ENCODE results near the gene MLLT3.

MLLT3 gene

GRCh38 chr9:20504930-20505329, 117.4 kb downstream of the MLLT3 start:
- TF ChIP-seq, protein P1, sequence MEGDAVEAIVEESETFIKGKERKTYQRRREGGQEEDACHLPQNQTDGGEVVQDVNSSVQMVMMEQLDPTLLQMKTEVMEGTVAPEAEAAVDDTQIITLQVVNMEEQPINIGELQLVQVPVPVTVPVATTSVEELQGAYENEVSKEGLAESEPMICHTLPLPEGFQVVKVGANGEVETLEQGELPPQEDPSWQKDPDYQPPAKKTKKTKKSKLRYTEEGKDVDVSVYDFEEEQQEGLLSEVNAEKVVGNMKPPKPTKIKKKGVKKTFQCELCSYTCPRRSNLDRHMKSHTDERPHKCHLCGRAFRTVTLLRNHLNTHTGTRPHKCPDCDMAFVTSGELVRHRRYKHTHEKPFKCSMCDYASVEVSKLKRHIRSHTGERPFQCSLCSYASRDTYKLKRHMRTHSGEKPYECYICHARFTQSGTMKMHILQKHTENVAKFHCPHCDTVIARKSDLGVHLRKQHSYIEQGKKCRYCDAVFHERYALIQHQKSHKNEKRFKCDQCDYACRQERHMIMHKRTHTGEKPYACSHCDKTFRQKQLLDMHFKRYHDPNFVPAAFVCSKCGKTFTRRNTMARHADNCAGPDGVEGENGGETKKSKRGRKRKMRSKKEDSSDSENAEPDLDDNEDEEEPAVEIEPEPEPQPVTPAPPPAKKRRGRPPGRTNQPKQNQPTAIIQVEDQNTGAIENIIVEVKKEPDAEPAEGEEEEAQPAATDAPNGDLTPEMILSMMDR (conservative IDR thresholded peaks at IDR 0.05; ENCODE audit: low read depth) = no peak
- CTCF ChIA-PET = no interaction called here
- POLR2A ChIA-PET (ENCODE audit: low non-redundant PET) = no interaction called here
- H3K27ac ChIP-seq = no peak overlapping the region
- DNase-seq (ENCODE audit: low spot score) = no peak

GRCh38 chr9:20500101-20500500, 122.2 kb downstream of the MLLT3 start:
- no peak for DNase-seq (ENCODE audit: low spot score)
- POLR2A ChIA-PET (ENCODE audit: low non-redundant PET) = no interaction called here
- CTCF ChIA-PET = interaction anchor here (0.6 kb wide), 1 partner anchor 476 kb away, joined by 4 read pairs; no protein-coding TSS in a partner anchor
- H3K27ac ChIP-seq = no peak overlapping the region
- TF ChIP-seq, protein P1 (conservative IDR thresholded peaks at IDR 0.05; ENCODE audit: low read depth) = no peak

DNA sequence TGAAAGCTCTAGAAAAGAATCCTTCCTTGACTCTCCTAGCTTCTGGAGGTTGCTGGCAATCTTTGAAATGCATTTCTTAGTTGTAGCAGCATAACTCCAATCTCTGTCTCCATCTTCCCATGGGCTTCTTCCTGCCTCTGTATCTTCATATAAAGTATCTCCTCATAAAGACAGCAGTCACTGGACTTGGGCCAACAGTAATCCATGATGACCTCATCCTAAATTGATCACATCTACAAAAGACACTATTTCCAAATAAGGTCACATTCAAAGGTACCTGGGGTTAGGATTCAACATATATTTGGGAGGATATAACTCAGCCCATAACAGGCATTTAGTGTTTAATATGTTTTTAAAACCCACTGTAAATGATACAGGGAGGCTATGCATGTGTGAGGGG, 123.3 kb downstream of the MLLT3 start:
- no peak for DNase-seq (ENCODE audit: low spot score)
- POLR2A ChIA-PET (ENCODE audit: low non-redundant PET) = no interaction called here
- CTCF ChIA-PET = interaction anchor here (0.7 kb wide), 1 partner anchor 33 kb away, joined by 3 read pairs; no protein-coding TSS in a partner anchor
- H3K27ac ChIP-seq = no peak overlapping the region
- TF ChIP-seq, protein P1 (conservative IDR thresholded peaks at IDR 0.05; ENCODE audit: low read depth) = no peak

DNA sequence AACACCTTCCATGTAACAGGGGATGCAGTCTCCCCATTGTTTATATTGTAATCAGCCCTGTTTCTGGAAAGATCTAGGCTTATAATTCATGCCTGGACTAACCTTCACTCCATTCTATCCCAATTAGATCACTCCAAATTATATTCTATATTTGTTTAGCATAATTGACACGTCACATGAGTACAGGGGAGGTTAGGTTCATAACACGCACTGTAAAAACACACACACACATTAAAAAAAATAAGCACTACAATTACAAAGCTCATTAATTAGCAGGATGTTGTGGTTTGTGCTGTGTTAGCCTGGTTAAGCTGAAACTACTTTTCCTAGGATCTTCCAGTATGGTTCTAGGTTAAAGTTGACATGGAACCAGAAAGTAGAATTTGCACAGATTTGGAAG, 126.0 kb downstream of the MLLT3 start:
- DNase-seq (ENCODE audit: low spot score) = no peak
- ChIA-PET POLR2A (ENCODE audit: low non-redundant PET) (no interaction called here), CTCF (no interaction called here)
- TF ChIP-seq, protein P1 (conservative IDR thresholded peaks at IDR 0.05; ENCODE audit: low read depth) = no peak
- H3K27ac ChIP-seq = no peak overlapping the region

DNA sequence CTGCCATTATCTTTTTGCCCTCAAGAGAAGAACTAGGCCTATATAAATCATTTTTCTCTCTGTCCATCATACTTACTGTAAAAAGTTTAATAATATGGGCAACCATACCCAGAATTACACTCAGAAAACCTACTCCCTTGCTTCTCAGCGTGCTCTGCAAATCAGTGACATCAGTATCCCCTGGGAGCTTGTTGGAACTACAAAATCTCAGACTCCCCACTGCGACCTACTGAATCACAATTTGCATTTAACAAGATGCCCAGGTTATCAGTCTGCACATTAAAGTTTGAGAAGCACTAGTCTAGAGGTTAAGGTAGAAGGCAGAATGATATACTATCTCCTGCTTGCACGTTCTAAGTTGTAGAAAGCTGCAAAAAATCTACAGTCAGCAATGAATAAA, 127.2 kb downstream of the MLLT3 start:
- ChIA-PET CTCF (no interaction called here), POLR2A (ENCODE audit: low non-redundant PET) (no interaction called here)
- TF ChIP-seq, protein P1 (conservative IDR thresholded peaks at IDR 0.05; ENCODE audit: low read depth) = no peak
- no peak for DNase-seq (ENCODE audit: low spot score)
- H3K27ac ChIP-seq = no peak overlapping the region

DNA sequence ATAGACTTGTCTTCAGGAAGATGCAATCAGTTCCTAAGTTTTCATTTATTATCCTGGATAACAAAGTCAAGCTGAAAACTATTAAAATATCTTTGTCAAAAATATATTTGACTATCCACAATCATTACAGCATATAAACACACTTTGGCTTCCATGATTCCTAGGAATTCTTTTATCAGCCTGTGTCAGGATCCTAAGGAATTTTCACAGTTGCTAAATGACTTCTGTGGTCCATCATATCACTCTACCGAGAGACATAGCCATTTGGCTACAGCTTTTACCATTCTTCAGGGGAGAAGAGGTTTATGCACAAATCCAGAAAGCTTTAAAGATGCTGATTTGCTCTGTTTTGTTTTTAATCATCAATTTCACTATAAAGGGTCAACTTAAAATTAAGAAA, 128.3 kb downstream of the MLLT3 start:
- H3K27ac ChIP-seq = no peak overlapping the region
- ChIA-PET POLR2A (ENCODE audit: low non-redundant PET) (no interaction called here), CTCF (no interaction called here)
- DNase-seq (ENCODE audit: low spot score) = no peak
- TF ChIP-seq, protein P1 (conservative IDR thresholded peaks at IDR 0.05; ENCODE audit: low read depth) = no peak

DNA sequence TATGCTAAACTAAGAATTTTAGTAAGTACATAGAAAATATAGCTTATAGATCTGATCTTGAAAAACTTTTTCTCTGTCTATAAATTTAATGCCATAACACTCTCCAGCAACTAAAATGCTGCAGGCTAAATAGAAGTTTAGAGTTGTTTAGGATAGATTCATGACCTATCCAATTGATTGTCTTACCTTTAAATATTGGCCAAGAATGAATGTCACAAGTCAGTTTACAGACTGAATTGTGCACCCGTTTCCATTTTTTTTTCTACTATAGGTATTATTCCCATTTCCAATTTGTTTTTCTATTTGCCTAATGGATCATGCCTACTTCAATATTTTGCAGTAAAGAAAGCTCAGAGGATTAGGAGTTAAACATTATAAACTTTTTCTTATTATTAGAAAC, 129.5 kb downstream of the MLLT3 start:
- no peak for DNase-seq (ENCODE audit: low spot score)
- TF ChIP-seq, protein P1 (conservative IDR thresholded peaks at IDR 0.05; ENCODE audit: low read depth) = no peak
- ChIA-PET CTCF (no interaction called here), POLR2A (ENCODE audit: low non-redundant PET) (no interaction called here)
- no peak overlapping the region for H3K27ac ChIP-seq
